ENCODE results near the gene PRPF19.

DNA sequence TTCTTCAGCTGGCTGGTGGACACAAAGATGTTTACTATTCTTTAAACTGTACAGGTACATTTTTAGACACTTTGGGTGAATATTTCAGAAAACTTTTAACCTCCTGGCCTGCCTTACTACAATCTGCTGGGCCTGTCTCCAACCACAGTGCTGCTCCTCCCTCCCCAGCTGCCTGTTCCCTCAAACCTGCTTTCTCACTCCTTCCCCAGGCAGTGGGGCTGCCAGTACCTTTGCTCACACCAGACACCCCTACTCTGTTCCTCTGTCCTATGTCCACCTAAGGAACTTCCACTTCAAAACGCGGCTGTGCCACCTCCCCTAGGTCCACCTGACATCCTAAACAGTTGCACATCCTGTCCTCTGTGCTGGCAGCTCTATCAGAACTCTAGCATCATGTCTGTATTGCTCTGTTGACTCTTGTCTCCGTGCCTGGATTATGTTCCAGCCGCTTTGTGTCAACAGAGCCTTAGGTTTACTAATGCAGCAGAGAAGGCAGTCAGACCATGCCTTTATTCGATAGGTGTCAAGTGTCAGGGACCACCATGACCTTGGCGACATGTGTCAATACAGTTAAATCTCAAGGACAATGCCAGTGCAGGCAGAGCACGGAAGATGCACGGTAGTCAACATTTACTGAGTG, 25.6 kb downstream of the PRPF19 start:
- TF ChIP-seq, protein P1, sequence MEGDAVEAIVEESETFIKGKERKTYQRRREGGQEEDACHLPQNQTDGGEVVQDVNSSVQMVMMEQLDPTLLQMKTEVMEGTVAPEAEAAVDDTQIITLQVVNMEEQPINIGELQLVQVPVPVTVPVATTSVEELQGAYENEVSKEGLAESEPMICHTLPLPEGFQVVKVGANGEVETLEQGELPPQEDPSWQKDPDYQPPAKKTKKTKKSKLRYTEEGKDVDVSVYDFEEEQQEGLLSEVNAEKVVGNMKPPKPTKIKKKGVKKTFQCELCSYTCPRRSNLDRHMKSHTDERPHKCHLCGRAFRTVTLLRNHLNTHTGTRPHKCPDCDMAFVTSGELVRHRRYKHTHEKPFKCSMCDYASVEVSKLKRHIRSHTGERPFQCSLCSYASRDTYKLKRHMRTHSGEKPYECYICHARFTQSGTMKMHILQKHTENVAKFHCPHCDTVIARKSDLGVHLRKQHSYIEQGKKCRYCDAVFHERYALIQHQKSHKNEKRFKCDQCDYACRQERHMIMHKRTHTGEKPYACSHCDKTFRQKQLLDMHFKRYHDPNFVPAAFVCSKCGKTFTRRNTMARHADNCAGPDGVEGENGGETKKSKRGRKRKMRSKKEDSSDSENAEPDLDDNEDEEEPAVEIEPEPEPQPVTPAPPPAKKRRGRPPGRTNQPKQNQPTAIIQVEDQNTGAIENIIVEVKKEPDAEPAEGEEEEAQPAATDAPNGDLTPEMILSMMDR (IDR thresholded peaks at IDR 0.05; ENCODE audit: insufficient read depth, low read length, poor library complexity, severe bottlenecking): no peak
- no peak for TF ChIP-seq EZH2phosphoT487 (conservative IDR thresholded peaks at IDR 0.05; ENCODE audit: low read length)

Measured in SU-DHL-6 (cell line).